HG02798 (cell line): ENCODE results near the gene FRS3.

ENCODE experiments used
- ATAC-seq: cut with Tn5 transposase; IDR thresholded peaks from one replicate; pipeline ENCODE4 v1.9.1; 2021; ENCODE audit warnings: mild to moderate bottlenecking; ENCODE audit not compliant: unreplicated experiment, poor library complexity

FRS3 gene

DNA sequence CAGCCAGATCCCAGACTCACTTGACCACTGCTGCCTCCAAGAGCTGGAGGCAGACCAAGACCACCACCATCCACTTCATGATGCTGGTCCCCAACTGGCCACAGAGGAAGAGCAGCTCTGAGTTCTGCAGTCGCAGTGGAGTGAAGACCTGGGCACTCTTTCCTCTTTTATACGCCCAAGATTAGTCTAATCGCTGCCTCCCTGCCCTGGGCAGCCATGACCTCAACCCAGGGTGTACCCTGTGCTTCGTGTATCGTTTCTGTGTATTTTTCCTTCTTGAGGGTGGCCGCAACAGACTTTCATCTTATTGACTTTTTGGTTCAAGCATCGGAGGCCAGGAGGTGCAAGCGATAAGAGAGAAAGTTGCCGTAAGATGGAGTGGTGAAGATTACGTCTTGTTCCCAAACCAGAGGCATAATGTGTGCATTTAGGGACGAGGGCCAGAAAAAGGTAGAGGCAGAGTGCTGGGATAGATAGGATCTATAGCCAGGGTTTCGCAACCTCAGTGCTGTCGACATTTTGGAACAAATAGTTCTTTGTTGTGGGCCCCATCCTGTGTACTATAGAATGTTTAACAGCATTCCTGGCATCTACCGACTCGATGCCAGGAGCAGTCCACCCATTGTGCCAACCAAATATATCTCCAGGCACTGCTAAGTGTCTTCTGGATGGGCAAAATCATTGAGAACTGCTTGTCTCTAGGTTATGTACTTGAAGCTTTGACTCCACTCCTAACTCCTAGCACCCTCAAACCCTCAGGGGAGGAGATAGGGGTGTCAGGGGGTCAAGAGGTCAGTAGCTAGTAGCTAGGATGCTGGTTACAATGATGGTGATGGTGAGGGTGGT lies 32.2 kb downstream of the FRS3 start, which contains the start of gene PGC:
TSS of gene PGC (minus strand) at position 142 of the 846 bp plus-strand sequence. CDS start at position 79, 63 bp downstream.
- no peak for ATAC-seq

DNA sequence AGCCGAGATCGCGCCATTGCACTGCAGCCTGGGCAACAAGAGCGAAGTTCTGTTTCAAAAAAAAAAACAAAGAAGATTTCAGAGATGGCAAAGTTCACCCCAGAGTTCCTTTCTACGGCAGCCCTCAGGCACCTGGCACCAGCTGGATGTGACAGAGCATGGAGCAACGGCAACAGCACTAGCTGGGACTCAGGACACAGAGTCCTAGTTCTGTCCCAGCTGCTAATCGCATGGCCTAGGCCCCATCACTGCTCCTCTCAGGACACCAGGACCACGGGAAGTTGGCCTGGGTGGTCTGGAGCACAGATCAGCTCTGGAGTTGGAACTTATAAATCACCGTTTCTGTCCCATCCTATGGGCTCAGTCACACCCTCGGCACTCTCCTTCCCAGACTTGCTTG lies 33.6 kb downstream of the FRS3 start:
- no peak for ATAC-seq

DNA sequence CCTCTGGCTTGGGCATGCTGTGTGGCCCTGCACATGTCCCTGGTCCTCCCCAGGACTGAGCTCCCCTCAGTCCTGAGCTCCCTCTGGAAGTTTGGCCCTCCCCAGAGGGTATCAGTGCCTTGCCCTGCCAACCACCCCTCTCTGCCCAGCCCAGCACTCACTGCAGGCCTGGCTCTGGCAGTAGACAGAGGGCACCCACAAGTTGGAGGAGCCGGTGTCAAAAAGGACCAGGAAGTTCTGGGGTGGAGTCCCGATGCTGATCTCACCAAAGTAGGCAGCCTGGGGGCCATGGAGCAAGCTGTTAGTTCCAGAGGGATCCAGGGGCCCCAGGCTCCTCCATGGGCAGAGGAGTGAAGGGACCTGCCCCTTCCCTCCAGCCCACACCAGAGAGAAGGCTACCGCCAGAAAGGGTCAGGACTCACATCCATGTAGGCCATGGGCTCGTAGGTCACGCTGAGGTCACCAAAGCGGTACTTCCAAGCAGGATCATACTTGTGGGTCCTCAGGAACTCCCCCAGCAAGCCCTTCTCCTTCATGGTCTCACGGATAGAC lies 35.4 kb downstream of the FRS3 start:
- ATAC-seq, result no peak

DNA sequence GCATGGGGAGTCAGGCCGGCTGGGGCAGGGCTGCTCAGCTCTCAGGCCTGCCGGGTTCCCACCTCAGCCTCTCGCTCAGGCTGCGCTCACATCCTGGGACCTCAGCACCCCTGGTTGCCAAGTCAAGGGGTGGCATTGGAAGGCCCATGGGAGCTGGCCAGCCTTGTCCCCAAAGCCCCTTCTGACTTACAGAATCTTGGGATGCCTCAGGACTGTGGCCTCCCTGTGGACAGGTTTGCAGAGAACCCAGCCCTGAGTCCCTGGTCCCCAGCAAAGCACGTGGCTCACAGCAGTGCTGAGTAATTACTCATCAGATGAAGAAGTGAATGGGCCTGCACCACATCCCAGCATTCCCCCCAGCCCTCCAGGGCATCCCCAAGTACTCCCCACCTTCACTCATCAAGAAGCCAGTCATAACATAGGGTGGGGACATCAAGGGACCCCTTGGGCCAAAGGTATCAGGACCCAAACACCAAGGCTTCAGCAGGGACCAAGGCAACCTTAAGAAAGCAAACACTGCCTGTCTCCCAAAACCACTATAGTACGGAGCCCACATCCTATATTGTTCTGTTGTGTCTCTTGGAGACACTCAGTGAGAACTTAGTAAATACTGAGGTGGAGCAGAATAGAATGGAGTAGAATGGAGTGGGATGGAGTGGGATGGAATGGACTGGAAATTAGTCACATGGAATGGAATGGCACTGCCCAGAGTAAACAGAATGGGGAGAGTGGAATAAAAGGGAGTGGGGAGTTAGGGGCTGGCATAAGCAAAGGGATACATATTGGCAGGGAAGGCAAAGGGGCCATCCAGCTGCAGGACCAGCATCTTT lies 36.1 kb downstream of the FRS3 start:
- no peak for ATAC-seq

DNA sequence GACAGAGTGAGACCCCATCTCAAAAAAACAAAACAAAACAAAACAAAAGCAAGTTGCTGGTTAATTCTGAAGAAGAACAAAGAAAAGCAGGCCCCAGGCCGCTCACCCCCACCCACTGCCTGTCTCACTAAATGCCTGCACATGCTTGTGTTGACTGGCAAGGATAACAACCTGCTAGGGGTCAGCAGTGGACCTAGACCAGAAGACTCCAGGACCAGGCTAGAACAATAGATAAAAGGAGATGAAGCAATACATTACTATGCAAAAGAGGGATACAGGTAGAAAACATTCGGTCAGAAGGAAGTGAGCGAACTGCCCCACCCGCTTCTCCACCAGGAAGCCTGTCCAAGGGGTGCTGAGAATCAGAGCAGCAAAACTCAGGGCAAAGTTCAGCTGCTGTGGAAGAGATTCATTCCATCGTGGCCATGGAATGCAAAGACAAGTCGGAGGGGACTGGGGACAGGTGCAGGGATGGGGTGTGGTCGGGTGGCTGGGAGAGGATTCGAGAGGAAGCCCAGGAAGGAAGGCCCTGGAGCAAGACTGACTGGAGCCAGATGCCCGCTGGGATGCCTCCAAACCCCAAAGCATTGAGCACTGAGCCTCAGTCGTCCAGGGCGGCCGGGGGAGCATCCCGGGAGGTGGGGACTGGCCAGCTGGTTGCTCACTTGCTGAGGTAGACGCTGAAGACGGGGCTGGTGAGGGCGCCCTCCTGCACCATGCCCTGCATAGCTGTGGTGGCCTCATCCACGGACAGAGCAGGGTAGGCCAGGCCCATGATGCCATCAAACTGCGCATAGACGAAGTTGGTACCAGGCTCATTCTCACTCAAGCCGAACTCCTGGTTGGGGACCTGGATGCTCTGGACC lies 37.8 kb downstream of the FRS3 start:
- ATAC-seq, result no peak

DNA sequence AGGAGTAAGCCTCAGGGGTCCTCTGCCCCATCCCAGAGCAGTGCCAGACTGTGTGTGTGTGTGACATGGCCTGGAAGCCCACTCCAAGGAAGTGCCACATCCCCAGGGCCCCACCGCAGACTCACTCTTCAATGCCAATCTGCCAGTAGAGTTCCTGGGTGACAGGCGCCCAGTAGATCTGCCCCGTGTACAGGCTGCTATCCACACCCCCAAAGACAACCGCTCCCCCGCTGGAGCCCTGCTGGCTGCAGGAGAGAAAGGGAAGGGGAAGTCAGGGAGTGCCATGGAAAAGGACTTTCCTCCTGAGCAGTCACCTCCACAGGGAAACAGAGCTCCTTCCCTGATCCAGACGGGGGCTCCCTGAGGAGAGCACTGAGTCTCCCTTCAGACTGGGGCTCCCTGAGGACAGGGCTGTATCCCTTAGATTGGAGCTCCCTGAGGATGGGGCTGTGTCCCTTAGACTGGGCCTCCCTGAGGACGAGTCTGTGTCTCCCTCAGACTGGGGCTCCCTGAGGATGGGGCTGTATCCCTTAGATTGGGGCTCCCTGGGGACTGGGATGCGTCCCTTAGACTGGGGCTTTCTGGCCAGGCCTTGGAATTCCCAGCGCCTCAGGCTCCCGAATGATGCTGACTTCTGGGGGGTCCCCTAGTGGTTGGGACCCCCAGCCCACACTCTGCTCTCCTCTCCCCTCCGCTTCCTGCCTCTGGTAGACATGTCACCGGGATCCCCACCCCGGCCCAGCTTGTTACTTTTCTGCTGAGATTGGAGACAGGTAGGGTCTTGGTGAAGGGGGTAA lies 39.1 kb downstream of the FRS3 start:
- no peak for ATAC-seq

DNA sequence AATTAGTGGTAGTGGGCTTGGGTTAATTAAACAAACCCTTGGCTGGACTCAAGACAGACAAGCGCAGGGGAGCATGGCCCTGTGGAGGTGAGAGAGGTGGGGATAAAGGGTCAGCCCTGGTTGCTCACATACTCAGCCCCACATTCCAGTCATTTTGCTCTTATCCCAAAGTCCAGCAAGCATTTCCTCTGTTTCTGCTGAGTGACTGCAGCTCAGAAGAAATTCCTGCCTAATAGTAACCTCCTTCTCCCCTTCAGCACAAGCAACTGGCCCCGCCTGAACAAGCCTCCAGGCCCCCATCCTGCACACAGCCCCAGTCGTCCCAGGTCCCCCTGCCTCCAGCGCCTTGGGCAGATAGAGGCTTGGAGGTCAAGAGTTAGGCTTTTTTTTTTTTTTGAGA lies 40.7 kb downstream of the FRS3 start:
- ATAC-seq, result no peak

DNA sequence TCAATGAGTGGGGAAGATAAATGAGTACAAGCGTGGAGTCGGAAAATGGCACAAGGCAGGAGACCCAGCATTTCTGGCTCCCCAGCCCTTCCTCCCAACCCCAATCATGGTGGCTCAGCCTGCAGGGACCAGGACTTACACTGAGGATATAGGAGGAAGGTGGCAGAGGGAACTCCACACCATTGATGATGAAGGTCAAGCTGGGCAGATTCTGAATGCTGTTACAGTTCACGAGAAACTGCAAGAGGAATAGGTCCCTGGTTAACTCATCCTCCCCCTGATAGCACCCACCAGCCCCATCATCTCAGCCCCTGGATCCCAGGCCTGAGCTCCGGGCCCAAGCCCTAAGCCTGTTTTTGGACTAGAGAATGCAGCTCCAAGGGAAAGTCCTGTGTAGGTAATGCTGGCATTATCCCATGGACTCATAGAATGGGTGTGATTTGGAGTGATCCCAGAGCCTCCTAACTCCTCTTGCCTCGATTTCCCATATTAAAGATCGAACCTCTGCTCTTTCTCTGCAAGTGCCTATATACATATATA lies 42.0 kb downstream of the FRS3 start:
- ATAC-seq, result no peak

DNA sequence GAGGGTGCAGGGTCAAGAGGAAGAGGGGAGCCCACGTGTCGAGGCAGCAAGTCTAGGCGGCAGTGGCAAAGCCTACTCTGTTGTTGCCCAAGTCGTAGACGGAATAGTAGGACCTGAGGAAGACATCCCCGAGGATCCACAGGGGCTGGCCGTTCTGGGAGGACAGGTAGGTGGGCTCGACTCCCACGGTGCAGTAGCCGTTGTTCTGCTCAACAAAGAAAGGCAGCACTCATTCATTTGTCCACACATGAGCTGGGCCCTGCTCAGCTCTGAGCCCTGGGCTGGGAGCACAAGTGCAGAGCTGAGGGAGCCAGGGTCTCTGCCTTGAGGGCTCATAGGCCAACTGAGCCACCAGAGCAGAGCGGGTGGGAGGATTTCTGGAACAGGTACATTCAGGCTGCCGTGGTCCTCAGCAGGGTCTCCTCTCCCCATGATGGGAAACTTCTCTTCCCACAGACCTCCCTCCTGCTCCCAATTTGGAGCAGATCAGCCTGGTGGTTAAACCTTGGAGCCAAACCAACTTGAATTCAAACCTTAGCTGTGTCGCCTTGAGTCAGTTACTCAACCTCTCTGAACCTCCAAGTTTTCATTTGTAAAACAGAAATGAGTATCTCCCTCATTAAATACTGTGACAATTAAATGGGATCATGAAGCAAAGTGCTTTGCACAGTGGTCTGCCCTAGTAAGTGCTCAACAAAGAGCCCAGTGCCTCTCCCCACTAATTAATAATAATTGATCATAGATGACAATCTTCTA lies 42.7 kb downstream of the FRS3 start:
- no peak for ATAC-seq

DNA sequence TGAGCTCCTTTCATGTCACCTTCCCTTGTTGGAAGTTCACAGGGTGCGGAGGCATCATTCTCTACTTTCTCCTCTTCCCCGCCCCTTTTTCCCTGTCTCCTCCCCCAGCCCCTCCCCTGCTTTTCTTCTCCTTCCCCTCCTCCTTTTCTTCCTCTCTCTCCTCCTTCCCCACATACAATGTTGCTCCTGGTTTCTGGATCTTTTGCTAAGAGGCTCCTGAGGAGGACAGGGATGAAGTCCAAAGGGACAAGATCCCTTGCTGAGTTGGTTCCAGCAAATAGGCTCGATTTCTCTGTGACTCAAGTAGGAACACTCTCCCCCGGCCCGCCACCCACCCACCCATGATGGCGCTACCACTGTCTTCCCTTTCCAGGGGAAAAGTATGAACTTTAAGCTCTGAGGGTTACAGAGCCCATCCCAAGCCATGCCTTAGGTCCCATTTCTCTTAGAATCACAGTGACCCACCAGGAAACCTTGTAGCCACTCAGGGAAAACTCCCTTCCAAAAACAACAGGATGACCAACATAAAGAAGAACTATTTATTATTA lies 43.4 kb downstream of the FRS3 start:
- no peak for ATAC-seq

DNA sequence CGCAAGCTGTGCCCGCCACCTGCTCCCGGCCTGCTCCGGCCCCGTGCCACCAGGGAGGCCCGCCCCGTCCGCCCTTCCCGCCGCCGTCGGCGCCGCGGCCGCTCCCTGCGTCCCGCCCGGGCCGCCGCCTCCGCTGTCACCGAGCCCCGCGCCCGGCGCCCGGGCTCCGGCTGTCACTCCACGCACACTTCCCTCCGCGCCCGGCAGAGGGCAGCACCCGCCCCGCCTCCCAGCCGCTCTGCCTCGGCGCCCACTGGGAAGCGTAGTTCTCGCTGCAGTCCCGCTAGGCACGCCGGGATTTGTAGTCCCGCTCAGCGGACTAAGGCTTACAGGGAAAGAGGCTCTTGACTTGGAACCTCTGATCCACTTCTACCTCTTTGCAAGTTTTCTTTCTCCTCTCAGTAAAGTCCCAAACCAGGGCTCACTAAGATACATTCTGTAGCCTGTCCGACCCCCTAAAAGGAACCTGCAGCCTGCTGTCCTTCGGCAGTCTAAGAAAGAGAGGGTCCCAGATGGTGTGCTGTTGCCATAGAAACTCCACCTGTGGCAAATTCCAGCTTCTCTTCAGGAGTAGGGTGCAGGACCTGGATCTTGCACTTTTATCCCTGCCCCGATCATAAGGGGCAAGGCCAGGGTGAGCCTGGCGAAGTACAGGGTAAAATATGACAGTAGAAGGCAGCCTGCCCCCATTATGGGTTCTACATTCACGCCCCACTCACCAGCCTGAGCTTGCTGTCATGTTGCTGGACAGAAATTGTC lies 44.1 kb downstream of the FRS3 start, which contains the start of gene TFEB:
TSS of gene TFEB (minus strand) at position 182 of the 759 bp plus-strand sequence. CDS start 44,395 bp downstream, outside the sequence.
- ATAC-seq, result peak; percentile 59

DNA sequence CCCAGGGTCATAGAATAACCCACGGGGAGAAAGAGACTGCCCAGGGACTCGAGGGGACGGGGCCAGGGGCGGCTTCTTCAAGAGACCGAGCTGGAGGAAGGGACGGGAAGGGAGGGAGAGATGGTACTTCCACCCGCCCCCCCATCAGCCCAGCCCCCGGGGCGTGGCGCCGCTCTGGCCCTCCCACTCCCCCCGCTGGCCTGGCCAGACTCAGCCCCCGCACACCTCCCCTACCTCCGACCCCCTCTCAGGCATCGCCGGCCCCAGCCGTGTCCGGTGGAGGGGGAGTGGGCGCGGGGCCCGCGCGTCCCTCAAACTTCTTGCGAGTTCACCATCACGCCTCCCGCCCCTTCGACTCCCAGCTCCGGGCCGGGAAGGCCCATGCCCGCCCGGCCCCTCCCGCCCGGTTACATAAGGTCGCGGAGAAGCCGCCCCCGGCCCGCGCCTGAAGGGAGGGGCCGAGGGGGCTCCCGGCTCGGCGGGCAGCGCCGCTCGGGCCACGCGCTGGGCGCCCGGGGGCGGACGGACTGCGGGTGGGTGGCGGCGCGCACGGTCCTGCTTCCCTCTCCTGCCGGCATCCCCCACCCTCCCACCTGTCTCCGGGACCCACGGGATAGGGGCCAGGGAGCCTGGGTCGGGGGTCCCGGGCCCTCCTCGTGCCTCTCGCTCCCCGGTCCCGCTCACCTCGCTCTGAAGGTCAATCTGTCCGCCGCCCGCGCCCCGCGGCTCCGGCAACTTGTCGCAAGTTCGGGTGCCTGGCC lies 44.9 kb downstream of the FRS3 start:
- ATAC-seq, result peak; percentile 25

DNA sequence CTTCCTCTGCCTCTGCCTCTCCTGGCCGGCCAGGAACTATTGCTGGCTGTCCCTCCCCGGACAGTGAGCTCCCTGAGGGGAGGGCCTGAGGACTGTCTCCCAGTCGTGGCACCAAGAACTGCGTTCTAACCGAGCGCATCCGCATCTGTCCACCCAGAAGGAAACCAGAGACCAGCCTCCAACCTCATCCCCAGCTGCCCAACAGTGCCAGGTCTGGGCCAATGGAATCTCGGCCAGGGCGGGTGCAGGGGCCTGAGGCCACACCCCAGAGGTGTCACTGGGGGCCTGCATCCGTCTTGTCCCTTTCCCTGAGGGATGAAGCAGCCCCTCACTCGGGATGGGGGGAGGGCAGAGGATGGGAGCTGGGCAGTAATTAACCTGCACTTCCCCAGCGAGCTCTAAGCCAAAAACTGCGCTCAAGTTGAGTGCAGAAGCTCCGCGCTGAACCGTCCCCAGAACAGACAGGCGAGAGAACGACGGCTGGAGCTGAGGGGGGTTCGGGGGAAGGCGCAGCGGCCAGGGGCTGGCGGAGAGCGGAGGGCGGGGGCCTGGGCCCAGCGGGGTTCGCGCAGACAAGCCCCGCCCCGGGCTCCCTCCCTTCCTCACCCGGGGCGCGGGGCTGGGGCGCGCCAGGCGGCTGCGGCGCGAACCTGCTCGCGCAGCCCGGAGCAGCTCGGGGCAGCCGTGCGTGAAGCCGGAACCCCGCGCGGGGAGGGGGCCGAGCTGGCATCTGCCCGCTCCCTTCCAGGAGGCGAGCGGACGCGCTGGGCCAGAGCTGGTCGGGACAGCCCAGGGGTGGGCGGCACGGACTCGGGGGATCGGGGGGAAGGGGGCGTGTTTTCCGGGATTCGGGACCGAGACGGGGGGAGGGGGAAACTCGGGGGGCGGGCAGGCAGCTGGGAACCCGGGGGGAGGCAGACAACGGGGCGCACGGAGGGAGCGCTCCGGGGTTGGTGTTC lies 45.7 kb downstream of the FRS3 start:
- peak; percentile 54 for ATAC-seq

DNA sequence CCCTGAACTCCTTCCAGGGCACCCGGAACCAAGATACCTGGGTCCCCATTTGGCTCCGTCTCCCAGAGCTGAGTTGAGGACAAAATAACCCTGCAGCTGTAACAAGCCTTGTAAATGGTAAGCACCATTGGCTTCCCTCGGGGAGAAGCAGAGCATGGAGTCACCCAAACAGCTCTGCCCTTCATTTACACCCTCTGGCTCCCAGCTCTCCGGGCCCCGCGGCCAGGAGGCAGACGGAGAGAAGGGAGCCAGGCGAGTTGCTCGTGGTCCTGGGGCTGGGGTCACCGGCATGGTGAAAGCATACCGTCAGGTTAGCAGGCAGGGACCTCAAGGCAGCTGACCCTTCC lies 46.4 kb downstream of the FRS3 start:
- ATAC-seq, result no peak

DNA sequence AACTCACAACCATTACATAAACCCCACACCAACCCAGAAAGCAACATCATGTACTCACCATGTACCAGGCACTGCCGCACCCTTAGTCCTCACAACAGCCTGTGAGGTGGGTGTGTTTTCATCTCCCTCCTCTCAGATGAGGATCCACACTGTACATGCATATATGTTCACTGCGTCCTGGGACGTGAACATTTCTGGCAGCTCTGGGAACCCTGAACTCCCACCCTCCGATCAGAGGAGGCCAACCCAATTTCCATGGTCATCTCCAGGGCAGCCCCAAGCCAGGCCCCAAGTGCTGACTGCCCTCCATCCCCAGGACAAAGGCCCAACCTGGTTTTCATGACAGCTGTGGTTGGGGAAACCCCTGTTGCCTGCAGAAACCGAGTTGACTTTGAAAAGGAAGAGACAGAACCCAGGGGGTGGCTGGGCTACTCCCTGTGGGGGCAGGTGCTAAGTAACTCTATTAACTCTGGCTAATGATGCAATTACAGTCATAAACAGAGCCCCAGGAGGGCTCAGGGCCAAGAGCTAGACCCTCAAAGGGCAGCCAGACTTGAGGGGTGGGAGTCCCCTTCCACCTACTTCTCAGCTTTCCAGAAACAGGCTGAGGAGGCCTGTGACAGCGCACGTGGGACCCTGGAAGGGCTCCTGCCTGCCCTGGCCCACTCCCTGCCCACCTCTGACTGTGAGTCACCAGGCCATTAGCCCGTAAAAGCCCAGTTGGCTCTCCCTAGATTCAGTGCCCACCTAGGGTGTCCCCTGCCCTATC lies 46.9 kb downstream of the FRS3 start:
- peak; percentile 33 for ATAC-seq
